HCT116 (cell line): ENCODE data around the gene FNBP1L.

Experiments used
- CTCF ChIP-seq, 3 experiments: fragments of 200-600 bp in 1 of 3; sonication (generic) in 1 of 3; IDR thresholded peaks in 2 of 3; conservative IDR thresholded peaks in 1 of 3; 2 replicates each; pipeline ENCODE4 v1.5.1; 2012 to 2017; ENCODE audit warnings: low read depth in 2 of 3, low read length in 2 of 3, antibody characterized with exemption in 1 of 3, borderline replicate concordance in 1 of 3, control low read depth in 1 of 3, mild to moderate bottlenecking in 1 of 3, mixed read lengths in 1 of 3, mixed run types in 1 of 3, moderate library complexity in 1 of 3; ENCODE audit not compliant: insufficient read depth in 1 of 3
- ELF1 ChIP-seq: IDR thresholded peaks from 2 replicates; pipeline ENCODE4 v1.6.1; 2012; ENCODE audit warnings: low read depth, borderline replicate concordance
- EZH2 ChIP-seq: fragments of 200-600 bp; sonication (generic); IDR thresholded peaks from 2 replicates; pipeline ENCODE4 v1.6.1; 2017; ENCODE audit warnings: antibody characterized with exemption, mixed run types
- JUND ChIP-seq: IDR thresholded peaks from 2 replicates; pipeline ENCODE4 v1.6.1; 2012
- POLR2A ChIP-seq: IDR thresholded peaks from 2 replicates; pipeline ENCODE4 v1.7.0; 2011; ENCODE audit warnings: borderline replicate concordance; ENCODE audit not compliant: insufficient read depth, insufficient read length; ENCODE audit errors: extremely low read depth
- POLR2AphosphoS5 ChIP-seq: IDR thresholded peaks from 2 replicates; pipeline ENCODE4 v1.6.1; 2011; ENCODE audit warnings: mild to moderate bottlenecking, low read depth, low read length, moderate library complexity
- RAD21 ChIP-seq: IDR thresholded peaks from 2 replicates; pipeline ENCODE4 v1.6.1; 2012; ENCODE audit warnings: low read depth, mild to moderate bottlenecking
- SRF ChIP-seq: IDR thresholded peaks from 2 replicates; pipeline ENCODE4 v1.6.1; 2012; ENCODE audit warnings: low read depth
- TCF7L2 ChIP-seq: IDR thresholded peaks from 2 replicates; pipeline ENCODE4 v1.7.0; 2011; ENCODE audit warnings: borderline replicate concordance, inconsistent platforms; ENCODE audit not compliant: insufficient read depth, insufficient read length; ENCODE audit errors: extremely low read depth
- YY1 ChIP-seq: IDR thresholded peaks from 2 replicates; pipeline ENCODE4 v1.6.1; 2011; ENCODE audit warnings: low read length, low read depth, moderate library complexity, mild to moderate bottlenecking; ENCODE audit not compliant: insufficient replicate concordance; ENCODE audit errors: extremely low read depth

GRCh38 chr1:93566227-93566626 is 118.3 kb downstream of the FNBP1L start:
- TF ChIP-seq CTCF (IDR thresholded peaks at IDR 0.05 in 2 of 3, conservative IDR thresholded peaks at IDR 0.05 in 1 of 3; ENCODE audit: borderline replicate concordance in 1 of 3, insufficient read depth in 1 of 3, low read depth in 2 of 3, low read length in 2 of 3): no peak
- TF ChIP-seq POLR2A: no peak
- no peak for TF ChIP-seq EZH2
- TF ChIP-seq TCF7L2: no peak
- no peak for TF ChIP-seq SRF
- TF ChIP-seq RAD21: no peak
- no peak for TF ChIP-seq YY1
- no peak for TF ChIP-seq ELF1
- TF ChIP-seq POLR2AphosphoS5: no peak
- no peak for TF ChIP-seq JUND
